ENCODE measurements around the gene AGER. TPM values are rescaled to one million over a fixed set of nuclear protein-coding genes. Genes with fewer than 3 reads are reported as not detected.

AGER gene
- polyA plus RNA-seq, 1 of the 3 experiments (the other 2 are of a cell fraction), result 3.5 TPM

DNA sequence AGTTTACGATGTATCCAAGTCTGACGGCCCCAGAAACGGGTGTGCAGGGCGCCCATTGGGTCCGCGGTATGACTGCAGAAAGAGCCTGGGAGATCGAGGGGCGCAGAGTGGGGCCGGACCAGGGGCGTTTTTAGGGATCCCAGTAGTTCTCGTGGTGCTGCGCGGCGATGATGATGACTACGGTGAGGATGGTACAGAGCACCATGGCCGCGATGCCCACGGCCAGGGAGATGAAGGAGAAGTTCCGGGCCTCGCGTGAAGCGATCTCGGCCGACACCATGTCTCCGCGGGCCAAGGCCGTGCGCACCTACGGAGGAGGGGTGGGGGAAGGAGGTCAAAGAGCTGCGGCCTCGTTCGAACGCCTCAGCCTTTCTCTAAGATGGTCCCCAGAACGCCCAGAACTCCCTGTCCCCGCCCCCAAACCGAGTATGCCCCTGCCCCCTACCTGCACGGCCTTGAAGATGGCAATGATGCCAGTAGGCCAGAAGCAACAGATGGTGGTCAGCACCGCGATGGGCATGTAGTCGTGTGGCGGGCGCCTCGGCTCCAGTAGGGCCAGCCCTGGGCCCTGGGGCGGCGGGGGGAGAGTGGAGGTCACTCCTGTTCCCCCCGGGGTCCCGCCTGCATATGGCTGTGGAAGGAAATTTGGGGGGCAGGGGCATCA lies 34.8 kb downstream of the AGER start:
- POLR2A ChIA-PET, result no interaction called here
- peaks cover 4% of the 10 kb centered on the region for H3F3A ChIP-seq (replicated peaks; ENCODE audit: insufficient read depth)
- no peak for DNase-seq
- H3K79me2 ChIP-seq (ENCODE audit: insufficient read depth), result peaks cover 1% of the 10 kb centered on the region; the same call in 1 of the 2 replicates
- H3K36me3 ChIP-seq (replicated peaks in 1 of 2; ENCODE audit: control insufficient read depth in 1 of 2, insufficient read depth in 2 of 2, low read length in 1 of 2), result no peaks in the 10 kb centered on the region
- no peak overlapping the region for H2AFZ ChIP-seq (ENCODE audit: low read depth)
- no peak overlapping the region for H3K27ac ChIP-seq (ENCODE audit: low read depth in 2 of 2, low read length in 1 of 2)
- H3K4me1 ChIP-seq (ENCODE audit: control insufficient read depth in 1 of 2, insufficient read depth in 2 of 2, low read depth in 1 of 2, low read length in 1 of 2), result peaks cover 13 to 21% of the 10 kb centered on the region in 2 experiments; a peak in 3 of 4 replicates
- no peaks in the 10 kb centered on the region for H3K27me3 ChIP-seq (ENCODE audit: insufficient read depth)
- H3K9me2 ChIP-seq, result no peaks in the 10 kb centered on the region
- TF ChIP-seq RXRA (IDR thresholded peaks at IDR 0.05; ENCODE audit: borderline replicate concordance, low read depth) (no peak), EP300 (IDR thresholded peaks at IDR 0.05; ENCODE audit: borderline replicate concordance in 1 of 2, low read depth in 1 of 2, low read length in 1 of 2) (no peak)
- TF ChIP-seq, protein P1, sequence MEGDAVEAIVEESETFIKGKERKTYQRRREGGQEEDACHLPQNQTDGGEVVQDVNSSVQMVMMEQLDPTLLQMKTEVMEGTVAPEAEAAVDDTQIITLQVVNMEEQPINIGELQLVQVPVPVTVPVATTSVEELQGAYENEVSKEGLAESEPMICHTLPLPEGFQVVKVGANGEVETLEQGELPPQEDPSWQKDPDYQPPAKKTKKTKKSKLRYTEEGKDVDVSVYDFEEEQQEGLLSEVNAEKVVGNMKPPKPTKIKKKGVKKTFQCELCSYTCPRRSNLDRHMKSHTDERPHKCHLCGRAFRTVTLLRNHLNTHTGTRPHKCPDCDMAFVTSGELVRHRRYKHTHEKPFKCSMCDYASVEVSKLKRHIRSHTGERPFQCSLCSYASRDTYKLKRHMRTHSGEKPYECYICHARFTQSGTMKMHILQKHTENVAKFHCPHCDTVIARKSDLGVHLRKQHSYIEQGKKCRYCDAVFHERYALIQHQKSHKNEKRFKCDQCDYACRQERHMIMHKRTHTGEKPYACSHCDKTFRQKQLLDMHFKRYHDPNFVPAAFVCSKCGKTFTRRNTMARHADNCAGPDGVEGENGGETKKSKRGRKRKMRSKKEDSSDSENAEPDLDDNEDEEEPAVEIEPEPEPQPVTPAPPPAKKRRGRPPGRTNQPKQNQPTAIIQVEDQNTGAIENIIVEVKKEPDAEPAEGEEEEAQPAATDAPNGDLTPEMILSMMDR (IDR thresholded peaks at IDR 0.05), result no peak
- CTCF ChIA-PET, result interaction anchor here (0.6 kb wide), 1 partner anchor 59 kb away, joined by 3 read pairs; no protein-coding TSS in a partner anchor
- no peaks in the 10 kb centered on the region for H4K20me1 ChIP-seq (ENCODE audit: insufficient read depth)
- no peaks in the 10 kb centered on the region for H3K9me3 ChIP-seq
- no peak overlapping the region for H3K4me3 ChIP-seq (ENCODE audit: low read depth in 2 of 2, low read length in 1 of 2)
- no peak overlapping the region for H3K9ac ChIP-seq
- 90% methylated on average over 41 of the region's 47 CpGs for whole genome bisulfite sequencing (ENCODE audit: low lambda C conversion rate)
- H3K4me2 ChIP-seq, result no peak overlapping the region

DNA sequence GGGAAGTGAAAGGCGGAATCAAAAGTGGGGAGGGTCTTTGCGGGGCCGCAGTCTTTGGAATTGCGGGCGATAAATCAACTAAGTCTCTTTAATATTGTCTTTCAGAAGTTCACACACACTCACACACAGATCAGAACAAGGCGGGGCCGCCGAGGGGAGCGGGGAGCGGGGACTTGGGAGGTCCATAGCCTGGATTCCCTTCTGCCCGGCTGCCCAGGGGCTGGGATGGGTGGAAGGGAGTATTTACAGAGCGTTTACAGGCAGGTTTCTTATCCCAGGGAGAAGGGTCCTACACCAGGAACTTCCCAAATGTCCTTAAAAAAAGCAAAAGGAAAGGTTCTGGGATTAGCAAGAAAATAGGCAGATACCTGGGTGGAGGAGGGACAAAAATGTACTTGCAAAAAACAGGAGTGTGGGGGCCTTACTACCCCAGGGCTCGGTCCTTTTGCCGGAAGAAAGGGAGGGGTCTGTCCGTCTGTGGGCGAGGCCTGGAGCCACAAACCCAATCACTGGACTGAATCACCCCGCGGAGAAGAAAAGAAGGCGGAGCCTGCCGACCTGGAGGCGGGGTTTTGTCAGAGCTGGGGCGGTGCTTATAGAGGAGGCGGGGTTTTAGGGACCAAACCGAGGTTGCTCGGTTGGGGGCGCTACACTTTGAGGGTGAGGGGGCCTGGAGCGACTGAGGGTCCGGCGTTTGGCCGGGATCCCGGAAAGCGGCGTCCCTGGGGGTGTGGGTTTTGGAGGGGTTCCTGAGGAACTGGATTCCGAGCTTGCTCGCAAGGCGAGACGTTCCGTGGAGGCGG lies 35.6 kb downstream of the AGER start:
- DNase-seq, result peak; percentile 65
- Histone ChIP-seq H3K9me3 (no peaks in the 10 kb centered on the region), H3K79me2 (ENCODE audit: insufficient read depth) (no peaks in the 10 kb centered on the region), H3K4me3 (ENCODE audit: low read depth in 2 of 2, low read length in 1 of 2) (no peak overlapping the region), H2AFZ (ENCODE audit: low read depth) (no peak overlapping the region), H3F3A (replicated peaks; ENCODE audit: insufficient read depth) (peaks cover 4% of the 10 kb centered on the region), H3K4me2 (no peak overlapping the region), H3K36me3 (replicated peaks in 1 of 2; ENCODE audit: control insufficient read depth in 1 of 2, insufficient read depth in 2 of 2, low read length in 1 of 2) (no peaks in the 10 kb centered on the region), H4K20me1 (ENCODE audit: insufficient read depth) (no peaks in the 10 kb centered on the region), H3K27ac (ENCODE audit: low read depth in 2 of 2, low read length in 1 of 2) (no peak overlapping the region), H3K4me1 (ENCODE audit: control insufficient read depth in 1 of 2, insufficient read depth in 2 of 2, low read depth in 1 of 2, low read length in 1 of 2) (peaks cover 13 to 21% of the 10 kb centered on the region in 2 experiments; a peak in 3 of 4 replicates), H3K27me3 (ENCODE audit: insufficient read depth) (no peaks in the 10 kb centered on the region), H3K9me2 (no peaks in the 10 kb centered on the region), H3K9ac (no peak overlapping the region)
- ChIA-PET CTCF (interaction anchor here (0.6 kb wide), 1 partner anchor 60 kb away, joined by 3 read pairs; no protein-coding TSS in a partner anchor), POLR2A (no interaction called here)
- WGBS (ENCODE audit: low lambda C conversion rate), result 89% methylated on average over 35 of the region's 39 CpGs
- TF ChIP-seq GABPA (IDR thresholded peaks at IDR 0.05; ENCODE audit: low read depth) (no peak), RCOR1 (IDR thresholded peaks at IDR 0.05; ENCODE audit: low read length) (no peak), TEAD4 (IDR thresholded peaks at IDR 0.05; ENCODE audit: borderline replicate concordance, insufficient read depth) (no peak), TCF12 (IDR thresholded peaks at IDR 0.05) (no peak), MEF2A (IDR thresholded peaks at IDR 0.05; ENCODE audit: borderline replicate concordance, low read depth) (no peak)
- TF ChIP-seq, protein P2, sequence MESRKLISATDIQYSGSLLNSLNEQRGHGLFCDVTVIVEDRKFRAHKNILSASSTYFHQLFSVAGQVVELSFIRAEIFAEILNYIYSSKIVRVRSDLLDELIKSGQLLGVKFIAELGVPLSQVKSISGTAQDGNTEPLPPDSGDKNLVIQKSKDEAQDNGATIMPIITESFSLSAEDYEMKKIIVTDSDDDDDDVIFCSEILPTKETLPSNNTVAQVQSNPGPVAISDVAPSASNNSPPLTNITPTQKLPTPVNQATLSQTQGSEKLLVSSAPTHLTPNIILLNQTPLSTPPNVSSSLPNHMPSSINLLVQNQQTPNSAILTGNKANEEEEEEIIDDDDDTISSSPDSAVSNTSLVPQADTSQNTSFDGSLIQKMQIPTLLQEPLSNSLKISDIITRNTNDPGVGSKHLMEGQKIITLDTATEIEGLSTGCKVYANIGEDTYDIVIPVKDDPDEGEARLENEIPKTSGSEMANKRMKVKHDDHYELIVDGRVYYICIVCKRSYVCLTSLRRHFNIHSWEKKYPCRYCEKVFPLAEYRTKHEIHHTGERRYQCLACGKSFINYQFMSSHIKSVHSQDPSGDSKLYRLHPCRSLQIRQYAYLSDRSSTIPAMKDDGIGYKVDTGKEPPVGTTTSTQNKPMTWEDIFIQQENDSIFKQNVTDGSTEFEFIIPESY (IDR thresholded peaks at IDR 0.05; ENCODE audit: borderline replicate concordance, low read depth), result no peak
